ENCODE data around the gene COL15A1.
"Not testable (repeated sequence)": the region's sequence is repeated elsewhere in the genome, so short reads cannot be mapped to it uniquely, and the experiment has no call there.

Gene COL15A1

GRCh38 chr9:98900725-98901124 lies 43.0 kb upstream of the COL15A1 start:
- DNase-seq (ENCODE audit: low read depth): no peak
- TF ChIP-seq CTCF (IDR thresholded peaks at IDR 0.05; ENCODE audit: low read depth, low read length, missing control alignments): no peak
- H3K4me3 ChIP-seq (ENCODE audit: low read depth, low read length): no peak overlapping the region

- H3K4me3 ChIP-seq (ENCODE audit: low read depth, low read length); DNase-seq (ENCODE audit: low read depth): not testable (repeated sequence)
Observed at GRCh38 chr9:98901843-98902242, 41.9 kb upstream of the COL15A1 start.

- H3K4me3 ChIP-seq (ENCODE audit: low read depth, low read length): no peak overlapping the region
- no peak for TF ChIP-seq CTCF (IDR thresholded peaks at IDR 0.05; ENCODE audit: low read depth, low read length, missing control alignments)
- DNase-seq (ENCODE audit: low read depth): no peak
Observed at GRCh38 chr9:98902516-98902915, 41.2 kb upstream of the COL15A1 start.

GRCh38 chr9:98902925-98903324 lies 40.8 kb upstream of the COL15A1 start:
- TF ChIP-seq CTCF (IDR thresholded peaks at IDR 0.05; ENCODE audit: low read depth, low read length, missing control alignments): no peak
- DNase-seq (ENCODE audit: low read depth): no peak
- no peak overlapping the region for H3K4me3 ChIP-seq (ENCODE audit: low read depth, low read length)

- DNase-seq (ENCODE audit: low read depth): no peak
- H3K4me3 ChIP-seq (ENCODE audit: low read depth, low read length): no peak overlapping the region
- TF ChIP-seq CTCF (IDR thresholded peaks at IDR 0.05; ENCODE audit: low read depth, low read length, missing control alignments): no peak
Observed at GRCh38 chr9:98903961-98904411, 39.7 kb upstream of the COL15A1 start.

- no peak for DNase-seq (ENCODE audit: low read depth)
- no peak overlapping the region for H3K4me3 ChIP-seq (ENCODE audit: low read depth, low read length)
- TF ChIP-seq CTCF (IDR thresholded peaks at IDR 0.05; ENCODE audit: low read depth, low read length, missing control alignments): no peak
Observed at GRCh38 chr9:98905015-98905414, 38.7 kb upstream of the COL15A1 start.

GRCh38 chr9:98906273-98907040 lies 37.2 kb upstream of the COL15A1 start:
- DNase-seq (ENCODE audit: low read depth): no peak
- no peak overlapping the region for H3K4me3 ChIP-seq (ENCODE audit: low read depth, low read length)
- TF ChIP-seq CTCF (IDR thresholded peaks at IDR 0.05; ENCODE audit: low read depth, low read length, missing control alignments): no peak

Measured in GM12864 (cell line).